ENCODE results near the gene TMCO4. TPM values are rescaled to one million over a fixed set of nuclear protein-coding genes. Genes with fewer than 3 reads are reported as not detected.

The TMCO4 gene
- total and polyA plus RNA-seq, 2 of the 4 experiments (the other 2 are of a cell fraction) = 7.3 to 8.6 TPM

GRCh38 chr1:19704247-19705113 lies 95.2 kb downstream of the TMCO4 start:
- Histone ChIP-seq H3K4me3 (ENCODE audit: insufficient read depth, low read depth, low read length) (no peak overlapping the region), H3K9me1 (ENCODE audit: insufficient read depth, low read length) (no peaks in the 10 kb centered on the region), H3K27me3 (ENCODE audit: control insufficient read depth, insufficient read depth, low read length) (no peaks in the 10 kb centered on the region), H2BK120ac (ENCODE audit: low read depth, low read length) (no peak overlapping the region), H3K56ac (ENCODE audit: extremely low read depth, insufficient read depth, low read length) (no peak overlapping the region), H2BK5ac (ENCODE audit: low read depth, low read length, poor library complexity, severe bottlenecking) (no peak overlapping the region), H3K14ac (replicated peaks; ENCODE audit: low read depth, low read length) (no peak overlapping the region), H2AK5ac (ENCODE audit: low read depth, low read length) (no peak overlapping the region), H3K4me2 (ENCODE audit: low read depth, low read length) (no peak overlapping the region), H2AK9ac (replicated peaks; ENCODE audit: low read depth, low read length, poor library complexity) (no peak overlapping the region), H4K20me1 (ENCODE audit: insufficient read depth, low read length) (no peaks in the 10 kb centered on the region), H3K4ac (ENCODE audit: low read depth, low read length) (no peak overlapping the region), H3K79me1 (ENCODE audit: low read depth in 1 of 2, low read length in 2 of 2) (no peaks in the 10 kb centered on the region), H2BK15ac (ENCODE audit: low read depth, low read length) (no peak overlapping the region), H2AFZ (replicated peaks; ENCODE audit: low read length, poor library complexity) (peak overlapping the region; percentile 37), H3K9ac (ENCODE audit: low read depth, low read length) (no peak overlapping the region), H3K9me3 (ENCODE audit: control insufficient read depth, insufficient read depth, low read length) (no peaks in the 10 kb centered on the region), H3K23ac (ENCODE audit: low read depth, low read length) (no peak overlapping the region), H3K4me1 (ENCODE audit: control insufficient read depth, insufficient read depth, low read length) (no peaks in the 10 kb centered on the region), H4K8ac (ENCODE audit: low read depth in 2 of 2, low read length in 2 of 2) (no peak overlapping the region), H3K36me3 (ENCODE audit: control insufficient read depth, insufficient read depth, low read length) (peaks cover 6% of the 10 kb centered on the region; the same call in 1 of the 2 replicates), H2BK20ac (ENCODE audit: low read depth, low read length) (no peak overlapping the region), H3K18ac (ENCODE audit: low read depth, low read length) (no peak overlapping the region), H4K91ac (ENCODE audit: insufficient read depth, low read depth, low read length) (no peak overlapping the region), H4K5ac (ENCODE audit: low read depth, low read length) (no peak overlapping the region), H3K27ac (ENCODE audit: insufficient read depth, low read length) (no peak overlapping the region)
- POLR2A ChIA-PET (ENCODE audit: unreplicated experiment) = no interaction called here
- CTCF ChIA-PET = interaction anchor here (0.5 to 3.9 kb wide), 12 partner anchors 9 to 608 kb away, joined by 3 to 27 read pairs (median 6); no protein-coding TSS in a partner anchor
- no peak for TF ChIP-seq BHLHE40 (IDR thresholded peaks at IDR 0.05; ENCODE audit: low read depth, low read length)
- TF ChIP-seq RAD21 (IDR thresholded peaks at IDR 0.05; ENCODE audit: low read length) = peak; percentile 69
- TF ChIP-seq RFX5 (IDR thresholded peaks at IDR 0.05; ENCODE audit: low read depth, low read length) = no peak
- TF ChIP-seq SMC3 (IDR thresholded peaks at IDR 0.05; ENCODE audit: low read depth, low read length) = peak; percentile 78
- peak; percentile 87 for TF ChIP-seq CTCF (conservative IDR thresholded peaks at IDR 0.05; ENCODE audit: low read depth, low read length)
- no TSS peak for BruUV-seq (replicated peaks)
- ATAC-seq (ENCODE audit: low read depth) (peak; percentile 100), DNase-seq (peak; percentile 69)
- intact Hi-C loops (cut with micrococcal nuclease) (loop anchor here (1.0 kb wide), 1 partner anchor 43 kb away; no protein-coding TSS in a partner anchor), in situ Hi-C loops (cut with MboI; ENCODE audit: low sequenced_read_pairs) (no loop called here), dilution Hi-C loops (cut with HindIII; ENCODE audit: low sequenced_read_pairs, unreplicated experiment) (no loop called here)
- 20% methylated on average over 9 of the region's 19 CpGs; no CpG with 5 or more reads in 1 of the 2 experiments for WGBS, 2 experiments (ENCODE audit: extremely low coverage in 2 of 2, insufficient read length in 1 of 2)
